H1 (cell line): ENCODE measurements around the gene SLC9C1.

Experiments used
- BCL11A ChIP-seq, 2 experiments: IDR thresholded peaks; one replicate each; pipeline ENCODE4 v1.6.1; 2011; ENCODE audit warnings: low read depth in 2 of 2, low read length in 2 of 2, mild to moderate bottlenecking in 2 of 2
- CREB1 ChIP-seq: IDR thresholded peaks from 2 replicates; pipeline ENCODE4 v1.6.1; 2012; ENCODE audit warnings: inconsistent platforms
- CTCF ChIP-seq, 3 experiments: IDR thresholded peaks; 1 replicate in 2 of 3; 2 replicates in 1 of 3; pipeline versions ENCODE4 v1.5.1 to v1.6.1; 2011; ENCODE audit warnings: low read length in 3 of 3, mild to moderate bottlenecking in 3 of 3, inconsistent platforms in 2 of 3, low read depth in 1 of 3, moderate library complexity in 1 of 3; ENCODE audit not compliant: insufficient read depth in 1 of 3; ENCODE audit errors: control extremely low read depth in 1 of 3
- EP300 ChIP-seq, 2 experiments: IDR thresholded peaks; 1 replicate in 1 of 2; 2 replicates in 1 of 2; pipeline ENCODE4 v1.6.1; 2011 to 2012; ENCODE audit warnings: low read depth in 2 of 2, low read length in 2 of 2, mild to moderate bottlenecking in 2 of 2, borderline replicate concordance in 1 of 2, inconsistent platforms in 1 of 2, moderate library complexity in 1 of 2
- EZH2 ChIP-seq: fragments of 200-600 bp; sonication (generic); IDR thresholded peaks from 2 replicates; pipeline ENCODE4 v1.7.1; 2012; ENCODE audit warnings: low read depth, mild to moderate bottlenecking, moderate library complexity, low read length, inconsistent platforms; ENCODE audit not compliant: severe bottlenecking
- NRF1 ChIP-seq: IDR thresholded peaks from 2 replicates; pipeline ENCODE4 v1.6.1; 2011; ENCODE audit warnings: mild to moderate bottlenecking, low read depth, low read length, improper control_type of control experiment
- POLR2A ChIP-seq, 2 experiments: IDR thresholded peaks; 1 replicate in 1 of 2; 2 replicates in 1 of 2; pipeline ENCODE4 v1.6.1; 2011; ENCODE audit warnings: low read depth in 2 of 2, low read length in 2 of 2, mild to moderate bottlenecking in 2 of 2; ENCODE audit errors: control extremely low read depth in 1 of 2
- POLR2AphosphoS5 ChIP-seq: IDR thresholded peaks from 2 replicates; pipeline ENCODE4 v1.6.1; 2011; ENCODE audit warnings: low read depth, low read length
- SIN3A ChIP-seq, 2 experiments: IDR thresholded peaks in 1 of 2; conservative IDR thresholded peaks in 1 of 2; 2 replicates each; pipeline ENCODE4 v1.6.1; 2011 to 2012; ENCODE audit warnings: low read length in 2 of 2, improper control_type of control experiment in 1 of 2, low read depth in 1 of 2, mild to moderate bottlenecking in 1 of 2
- SP2 ChIP-seq: IDR thresholded peaks from 2 replicates; pipeline ENCODE4 v1.6.1; 2012; ENCODE audit warnings: mild to moderate bottlenecking, low read length, inconsistent platforms
- TEAD4 ChIP-seq: IDR thresholded peaks from 2 replicates; pipeline ENCODE4 v1.6.1; 2012; ENCODE audit warnings: low read depth, low read length, inconsistent platforms, mixed read lengths
- TF ChIP-seq, protein P1 (sequence below): IDR thresholded peaks from 2 replicates; pipeline ENCODE4 v1.6.1; 2011; ENCODE audit warnings: low read length, improper control_type of control experiment

DNA sequence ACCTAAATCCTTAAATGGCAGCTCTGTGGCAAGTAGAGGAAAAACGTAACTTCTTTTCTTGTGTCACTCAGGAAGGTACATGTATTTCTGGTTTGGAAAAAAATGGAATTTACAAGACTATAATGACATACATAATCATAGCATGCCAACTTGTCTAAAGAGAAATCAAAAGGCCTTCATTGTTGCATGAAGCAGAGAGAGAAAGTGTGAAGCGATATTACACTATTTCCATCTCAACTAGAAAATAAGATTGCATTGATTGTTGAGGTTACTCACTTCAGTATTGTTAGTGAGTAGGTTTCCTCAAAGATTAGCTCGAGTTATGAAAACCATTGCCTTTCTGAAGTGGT, 93.7 kb downstream of the SLC9C1 start:
- TF ChIP-seq CTCF (IDR thresholded peaks at IDR 0.05; ENCODE audit: control extremely low read depth in 1 of 3, insufficient read depth in 1 of 3, low read depth in 1 of 3, low read length in 3 of 3), result no peak
- no peak for TF ChIP-seq TEAD4
- TF ChIP-seq SP2, result no peak
- TF ChIP-seq SIN3A (conservative IDR thresholded peaks at IDR 0.05 in 1 of 2, IDR thresholded peaks at IDR 0.05 in 1 of 2; ENCODE audit: low read depth in 1 of 2, low read length in 2 of 2), result no peak
- TF ChIP-seq EZH2, result no peak
- no peak for TF ChIP-seq BCL11A (IDR thresholded peaks at IDR 0.05; ENCODE audit: low read depth in 2 of 2, low read length in 2 of 2)
- no peak for TF ChIP-seq NRF1
- no peak for TF ChIP-seq POLR2A (IDR thresholded peaks at IDR 0.05; ENCODE audit: control extremely low read depth in 1 of 2, low read depth in 2 of 2, low read length in 2 of 2)
- TF ChIP-seq, protein P1, sequence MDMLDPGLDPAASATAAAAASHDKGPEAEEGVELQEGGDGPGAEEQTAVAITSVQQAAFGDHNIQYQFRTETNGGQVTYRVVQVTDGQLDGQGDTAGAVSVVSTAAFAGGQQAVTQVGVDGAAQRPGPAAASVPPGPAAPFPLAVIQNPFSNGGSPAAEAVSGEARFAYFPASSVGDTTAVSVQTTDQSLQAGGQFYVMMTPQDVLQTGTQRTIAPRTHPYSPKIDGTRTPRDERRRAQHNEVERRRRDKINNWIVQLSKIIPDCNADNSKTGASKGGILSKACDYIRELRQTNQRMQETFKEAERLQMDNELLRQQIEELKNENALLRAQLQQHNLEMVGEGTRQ, result no peak
- TF ChIP-seq EP300 (IDR thresholded peaks at IDR 0.05; ENCODE audit: borderline replicate concordance in 1 of 2, low read depth in 2 of 2, low read length in 2 of 2), result no peak
- TF ChIP-seq CREB1, result no peak
- TF ChIP-seq POLR2AphosphoS5, result no peak
